ENCODE data around the gene ELOA. TPM values are rescaled to one million over a fixed set of nuclear protein-coding genes. Genes with fewer than 3 reads are reported as not detected.

ELOA gene
- total and polyA plus RNA-seq, 9 of the 15 experiments (the other 6 are each of a cell fraction or from before 2014, with no cell fraction given), result 31.9 to 98.6 (median 61.3) TPM

GRCh38 chr1:23777979-23778814, 34.9 kb downstream of the ELOA start, which contains the start of gene PITHD1 (continued):
- TF ChIP-seq HNRNPLL (IDR thresholded peaks at IDR 0.05; ENCODE audit: low read depth, low read length, poor library complexity, severe bottlenecking), result peak; percentile 68
- TF ChIP-seq ZBTB40 (IDR thresholded peaks at IDR 0.05), result peak; percentile 80
- no peak; the same call in 1 of the 2 replicates for TF ChIP-seq ZBTB40 (CRISPR knock-in tag; IDR thresholded peaks at IDR 0.05)
- TF ChIP-seq CCNT2 (IDR thresholded peaks at IDR 0.05; ENCODE audit: borderline replicate concordance, extremely low read depth, insufficient read length, low read depth, low read length), result peak; percentile 28
- peak; percentile 60 for TF ChIP-seq U2AF1 (optimal IDR thresholded peaks at IDR 0.05; ENCODE audit: low read depth, low read length)
- TF ChIP-seq TFAM (CRISPR knock-in tag; conservative IDR thresholded peaks at IDR 0.05), result no peak
- TF ChIP-seq ZNF639 (CRISPR knock-in tag; conservative IDR thresholded peaks at IDR 0.05 in 1 of 2, IDR thresholded peaks at IDR 0.05 in 1 of 2), result peak in 1 of 2 experiments; percentile 84; a peak in 2 of 4 replicates
- no peak for TF ChIP-seq CLOCK (CRISPR knock-in tag; IDR thresholded peaks at IDR 0.05; ENCODE audit: borderline replicate concordance)
- peak; percentile 93 for TF ChIP-seq POLR2H (tag; IDR thresholded peaks at IDR 0.05; ENCODE audit: low read depth)
- peak; percentile 97 for TF ChIP-seq RBBP5 (IDR thresholded peaks at IDR 0.05; ENCODE audit: borderline replicate concordance, insufficient read depth, low read length, poor library complexity, severe bottlenecking)
- no peak for TF ChIP-seq ZFP36 (IDR thresholded peaks at IDR 0.05; ENCODE audit: low read depth, low read length, partially characterized antibody)

All from K562 (cell line).